Activated CD8-positive, alpha-beta memory T cell treated with anti-CD3 and anti-CD28 coated beads, Interleukin-2, amount 50 U/mL, for 24 hours (primary cell): ENCODE results near the gene RBP4.

Experiments used
- DNase-seq: peaks from one replicate; pipeline ENCODE4 v3.0.0-alpha.2; 2020; ENCODE audit errors: extremely low read depth

The RBP4 gene

DNA sequence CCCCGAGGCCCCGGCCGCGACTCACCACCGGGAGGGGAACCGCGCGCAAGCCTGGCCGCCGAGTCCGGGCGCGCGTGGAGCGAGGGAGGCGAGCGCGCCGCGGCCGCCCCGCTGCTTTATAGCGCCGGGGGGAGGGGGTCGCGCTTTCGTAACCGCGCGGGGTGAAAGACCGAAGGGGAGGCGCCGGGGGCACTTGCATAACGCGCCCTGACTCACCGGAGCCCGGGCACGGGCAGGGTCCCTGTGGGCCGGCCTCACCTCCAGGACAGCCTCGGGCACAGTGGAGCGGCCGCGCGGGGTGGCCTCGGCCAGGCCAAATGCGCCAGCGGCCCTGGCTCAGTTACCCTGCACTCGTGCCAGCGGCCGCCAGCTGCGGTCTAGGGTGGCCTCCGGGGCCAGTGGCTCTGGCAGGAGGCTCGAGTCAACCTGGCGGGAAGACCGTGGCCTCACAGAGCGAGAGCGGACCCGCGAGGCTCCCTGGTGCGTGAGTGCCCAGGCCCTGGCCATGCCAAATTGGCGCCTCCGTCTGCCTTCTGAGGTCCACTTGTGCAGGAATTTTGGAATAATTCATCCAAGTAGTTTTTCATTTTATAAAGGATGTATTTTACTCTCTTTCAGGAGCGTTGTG is at the start of gene RBP4:
Gene RBP4, minus strand, starts transcription at position 90 of the 628 bp plus-strand sequence. CDS start 207 bp downstream, outside the sequence.
- no peak for DNase-seq

DNA sequence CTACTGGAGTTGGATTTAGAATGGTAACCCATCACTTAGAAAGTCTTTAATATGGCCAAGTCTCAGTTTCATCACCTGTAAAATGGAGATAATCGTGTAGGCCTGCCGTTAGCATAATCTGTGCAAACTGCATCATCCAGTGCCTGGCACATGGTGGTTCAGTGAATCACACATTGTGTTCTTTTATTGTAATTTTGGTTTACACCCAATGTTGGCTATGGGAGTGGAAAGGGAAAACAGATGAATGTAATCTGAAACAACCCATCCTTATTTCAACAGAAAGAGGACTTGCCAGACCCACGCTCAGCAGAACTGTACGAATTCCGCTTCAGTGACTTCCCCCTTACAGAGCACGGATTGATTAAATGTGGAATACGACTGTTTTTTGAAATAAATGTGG is 38.8 kb upstream of the RBP4 start:
- no peak for DNase-seq

DNA sequence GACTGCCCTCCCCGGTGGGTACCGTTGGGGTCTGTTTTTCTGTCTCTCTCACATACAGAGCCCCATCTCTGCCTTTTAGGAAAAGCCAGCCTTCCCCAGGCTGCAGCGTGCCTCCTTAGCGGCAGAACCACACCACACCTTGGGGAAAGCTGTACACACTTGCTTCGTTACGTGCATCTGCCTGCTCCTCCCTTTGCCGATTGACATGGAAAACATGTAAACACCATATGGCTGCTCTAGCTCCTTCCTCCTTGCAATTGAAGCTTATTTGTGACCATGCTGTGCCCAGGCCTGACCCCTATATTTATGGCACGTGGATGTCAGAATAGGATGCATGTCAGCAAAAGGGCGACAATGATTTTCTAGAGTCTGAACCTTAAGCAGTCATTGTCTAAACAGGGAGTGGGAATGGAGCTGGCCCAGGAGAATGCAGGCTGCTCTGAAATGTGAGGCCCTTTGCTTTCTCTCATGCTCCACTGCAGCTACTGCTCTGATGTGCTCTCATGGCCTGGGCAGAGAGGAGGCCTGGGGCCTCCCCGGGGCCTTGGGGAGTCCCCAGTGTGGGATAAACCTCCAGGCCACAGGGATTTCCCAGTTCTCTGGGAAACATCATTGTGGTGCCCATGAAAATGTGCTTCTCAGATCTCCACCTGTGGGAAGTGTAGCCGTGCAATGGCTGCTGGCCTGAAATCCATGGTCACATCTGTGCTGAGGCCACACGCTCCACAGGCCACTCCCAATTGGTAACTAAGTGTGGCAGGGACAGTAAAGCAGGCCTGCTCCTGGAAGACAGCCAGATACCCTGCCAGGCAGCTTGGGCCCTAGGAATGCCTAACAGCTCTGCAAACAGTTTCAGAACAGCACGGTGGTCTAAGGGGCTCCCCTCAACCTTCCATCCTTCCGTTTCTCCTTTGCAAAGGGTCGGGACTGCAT is 29.9 kb upstream of the RBP4 start:
- DNase-seq, result no peak

DNA sequence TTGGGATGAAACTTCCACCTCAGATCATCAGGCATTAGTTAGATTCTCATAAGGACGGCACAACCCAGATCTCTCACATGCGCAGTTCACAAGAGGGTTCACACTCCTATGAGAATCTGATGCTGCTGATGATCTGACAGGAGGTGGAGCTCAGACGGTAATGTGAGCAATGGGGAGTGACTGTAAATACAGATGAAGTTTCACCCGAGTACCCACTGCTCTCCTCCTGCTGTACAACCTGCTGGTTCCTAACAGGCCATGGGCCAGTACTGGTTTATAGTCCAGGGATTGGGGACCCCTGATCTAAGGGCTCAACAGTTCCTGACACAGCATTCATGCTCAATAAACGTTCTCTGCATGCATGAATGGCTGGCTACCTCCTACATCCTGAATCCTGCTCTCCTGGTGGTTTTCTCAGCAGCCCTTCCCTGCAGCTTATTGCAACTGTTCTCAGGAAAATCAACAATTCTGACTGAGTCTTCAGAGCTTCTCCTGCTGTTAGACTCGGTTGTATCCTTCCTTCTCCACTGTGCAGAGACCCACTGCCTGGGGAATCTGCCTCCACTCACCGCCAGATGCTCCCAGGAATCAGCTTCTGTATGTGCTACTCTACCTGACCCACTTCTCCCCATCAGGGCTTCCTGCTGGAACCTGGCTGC is 28.7 kb upstream of the RBP4 start:
- no peak for DNase-seq

DNA sequence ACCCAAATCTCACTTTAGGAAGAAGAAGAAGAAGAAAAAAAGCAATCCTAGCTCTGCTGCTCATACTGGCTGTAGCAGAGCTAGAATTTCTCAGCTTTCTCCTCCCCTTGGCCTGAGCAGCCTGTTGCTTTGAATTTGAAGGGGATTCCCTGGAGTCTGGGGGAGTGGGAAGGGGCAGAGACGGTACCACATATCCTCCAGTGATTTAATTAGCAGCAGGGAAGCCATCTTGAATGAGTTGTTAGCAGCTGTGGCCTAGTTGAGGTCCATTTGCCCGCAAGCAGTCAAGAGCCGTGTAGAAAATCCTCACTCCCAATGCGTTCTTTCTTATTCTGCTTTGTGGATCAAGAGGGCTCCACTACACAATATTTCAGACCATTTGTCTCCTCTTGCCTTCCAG is 27.8 kb upstream of the RBP4 start:
- no peak for DNase-seq

DNA sequence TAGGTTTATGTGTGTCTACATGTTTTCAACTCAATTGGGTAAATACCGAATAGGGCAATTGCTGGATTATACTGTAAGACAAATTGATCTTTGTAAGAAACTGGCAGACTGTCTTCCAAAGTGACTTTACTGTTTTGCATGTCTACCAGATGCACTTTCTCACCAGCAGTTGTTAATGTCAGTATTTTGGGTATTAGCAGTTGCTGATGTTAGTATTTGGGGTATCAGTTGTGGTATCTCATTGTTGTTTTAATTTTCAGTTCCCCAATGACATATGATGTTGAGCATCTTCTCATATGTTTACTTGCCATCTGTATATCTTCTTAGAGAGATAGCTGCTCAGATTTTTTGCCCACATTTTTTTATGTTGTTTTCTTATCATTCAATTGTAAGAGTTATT is 21.9 kb upstream of the RBP4 start:
- no peak for DNase-seq

DNA sequence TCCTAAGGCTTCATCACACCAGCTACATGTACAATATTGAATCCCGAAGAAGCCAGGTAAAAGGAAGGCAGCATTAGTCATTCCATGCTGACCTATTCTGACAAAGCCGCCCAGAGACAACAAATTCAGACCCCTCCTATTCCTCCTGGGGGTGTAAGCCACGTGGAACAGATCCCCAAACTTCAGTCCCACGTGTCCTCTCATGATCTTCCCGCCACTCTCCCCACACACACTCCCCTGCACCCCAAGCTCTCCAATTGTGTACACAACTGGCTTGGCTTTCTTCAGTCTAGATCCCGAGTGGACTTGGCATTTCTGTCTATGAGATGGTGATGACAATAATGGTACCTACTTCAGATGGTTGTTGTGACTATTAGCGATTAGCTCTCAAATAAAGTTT is 19.9 kb upstream of the RBP4 start:
- DNase-seq, result no peak

DNA sequence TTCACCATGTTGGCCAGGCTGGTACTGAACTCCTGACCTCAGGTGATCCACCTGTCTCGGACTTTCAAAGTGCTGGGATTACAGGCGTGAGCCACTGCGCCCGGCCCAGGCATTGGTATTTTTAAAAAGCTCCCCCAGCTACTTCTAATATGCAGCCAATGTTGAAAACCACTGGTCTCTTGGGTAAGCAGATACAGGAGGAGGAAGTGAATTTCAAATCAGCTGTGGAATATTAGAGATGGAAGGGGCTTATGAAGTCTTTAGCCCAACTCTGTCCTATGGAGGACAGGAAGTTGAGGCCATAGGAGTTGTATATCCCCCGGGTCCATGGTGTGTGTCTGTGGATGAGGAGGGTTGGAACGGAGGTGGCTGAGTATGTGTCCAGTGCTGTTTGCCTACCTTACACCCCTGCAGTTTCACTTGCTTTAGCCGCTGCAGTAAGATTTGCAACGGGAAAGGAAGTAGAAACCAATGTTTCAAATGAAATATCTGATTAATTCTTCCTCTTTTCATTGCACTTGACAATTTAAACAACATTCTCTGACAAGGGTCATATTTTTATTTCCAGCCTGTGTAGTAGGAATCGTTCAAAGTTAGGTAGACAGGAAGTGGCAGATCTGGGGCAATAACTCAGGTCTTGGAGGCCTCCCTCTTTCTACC is 14.7 kb upstream of the RBP4 start:
- DNase-seq, result no peak

DNA sequence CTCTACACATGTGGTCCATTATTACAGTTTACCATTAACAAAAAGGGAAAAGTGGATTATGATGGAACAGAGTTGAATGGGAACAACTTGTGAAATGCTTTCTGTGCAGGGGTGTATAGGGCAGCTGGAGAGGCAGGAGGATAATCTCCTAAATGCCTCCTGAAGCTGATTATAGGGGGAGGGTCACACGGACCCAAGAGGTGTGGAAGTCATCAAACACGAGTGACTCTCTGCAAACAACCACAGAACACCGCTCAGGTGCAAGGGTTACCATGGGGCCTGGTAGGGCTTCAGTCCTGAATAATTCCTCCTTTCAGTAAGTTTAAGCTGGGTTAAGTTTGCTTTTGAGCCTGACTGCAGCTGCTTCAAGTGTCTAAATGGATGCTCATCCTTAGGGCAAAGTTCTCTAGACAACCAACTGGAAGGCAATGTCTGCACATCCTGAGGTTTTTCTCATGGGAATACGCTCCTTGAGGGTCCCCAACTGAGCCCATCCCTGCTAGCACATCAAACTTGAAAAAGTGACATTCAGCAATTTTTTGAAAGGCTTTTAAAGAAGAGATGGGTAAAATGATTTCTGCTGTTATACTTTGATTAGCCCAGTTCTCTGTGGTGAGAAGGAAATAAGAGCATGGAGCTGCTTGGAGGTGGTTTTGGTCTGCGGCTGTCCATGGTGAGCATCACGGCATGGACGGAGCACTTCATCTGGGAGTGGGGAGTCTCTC is 13.2 kb upstream of the RBP4 start:
- no peak for DNase-seq

DNA sequence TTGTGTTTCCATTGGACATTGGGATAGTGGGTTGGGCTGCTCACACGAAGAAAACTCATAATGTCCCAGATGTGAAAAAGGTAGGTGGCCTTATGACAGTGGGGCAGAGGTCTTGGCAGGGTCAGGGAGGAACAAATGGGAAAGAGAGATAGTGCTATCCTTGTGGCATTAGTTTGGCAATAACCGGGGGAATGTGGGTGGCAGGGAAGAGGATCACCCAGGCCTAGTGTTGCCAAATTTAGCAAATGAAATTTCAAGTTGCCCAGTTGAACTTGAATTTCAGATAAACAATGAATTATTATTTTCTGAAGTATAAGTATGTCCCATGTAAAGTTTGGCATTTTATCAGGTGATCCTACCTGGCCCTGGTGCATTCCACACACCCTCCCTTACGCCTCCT is 12.1 kb upstream of the RBP4 start:
- DNase-seq, result no peak

DNA sequence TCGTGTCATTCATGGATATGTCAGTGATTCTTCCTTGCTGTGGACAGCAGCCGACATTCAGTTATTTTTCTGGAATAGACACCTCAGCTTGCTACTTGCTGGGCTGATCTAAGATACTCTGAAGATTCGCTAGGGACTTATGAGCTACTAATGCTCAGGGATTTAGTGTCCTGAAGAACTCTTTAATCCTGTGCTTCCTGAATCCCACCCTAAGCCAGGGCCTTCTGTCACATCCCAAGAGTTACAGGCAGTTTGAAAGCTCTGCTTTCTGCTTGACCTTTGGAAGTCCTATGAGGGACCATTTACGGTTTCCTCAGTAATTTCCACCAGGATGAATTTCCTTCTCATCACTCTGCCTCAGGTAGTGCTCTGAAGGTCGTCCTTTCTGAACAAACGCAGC is 11.3 kb upstream of the RBP4 start, which contains the start of gene PDE6C:
Gene PDE6C, plus strand, starts transcription at position 227 of the 400 bp plus-strand sequence. CDS start 189 bp downstream, outside the sequence.
- DNase-seq, result no peak

DNA sequence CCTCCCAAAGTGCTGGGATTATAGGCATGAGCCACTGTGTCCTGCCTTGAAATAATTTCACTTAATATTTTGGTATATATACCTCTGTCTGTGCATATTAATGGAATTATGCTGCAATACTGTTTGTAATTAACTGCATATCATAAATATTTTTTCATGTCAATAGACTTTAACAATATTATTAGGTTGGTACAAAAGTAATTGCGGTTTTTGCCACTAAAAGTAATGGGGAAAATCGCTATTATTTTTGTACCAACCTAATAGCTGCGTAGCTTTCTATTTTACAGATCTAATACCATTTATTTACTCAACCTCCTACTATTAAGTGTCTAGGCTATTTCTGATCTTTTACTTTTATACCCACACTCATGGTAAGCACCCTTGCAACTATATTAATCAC is 7.4 kb upstream of the RBP4 start:
- no peak for DNase-seq

DNA sequence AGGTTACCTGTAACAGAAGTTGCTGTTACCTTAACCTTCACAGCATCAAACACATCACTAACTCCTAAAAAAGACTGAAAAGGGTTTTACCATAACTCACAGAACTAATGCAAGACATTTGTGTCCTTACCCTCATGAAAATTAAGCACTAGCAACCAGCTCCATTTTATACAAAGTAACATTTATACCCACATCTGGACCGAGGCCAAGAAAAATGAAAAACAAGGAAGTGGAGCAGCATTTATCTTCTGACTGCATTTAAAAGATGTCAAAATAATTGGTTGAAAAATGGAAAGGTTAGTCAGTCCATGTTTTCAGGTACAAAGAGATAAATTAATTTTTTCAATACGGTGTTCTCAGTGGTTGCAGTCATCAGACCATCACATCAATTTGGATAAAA is 3.1 kb upstream of the RBP4 start:
- DNase-seq, result no peak

DNA sequence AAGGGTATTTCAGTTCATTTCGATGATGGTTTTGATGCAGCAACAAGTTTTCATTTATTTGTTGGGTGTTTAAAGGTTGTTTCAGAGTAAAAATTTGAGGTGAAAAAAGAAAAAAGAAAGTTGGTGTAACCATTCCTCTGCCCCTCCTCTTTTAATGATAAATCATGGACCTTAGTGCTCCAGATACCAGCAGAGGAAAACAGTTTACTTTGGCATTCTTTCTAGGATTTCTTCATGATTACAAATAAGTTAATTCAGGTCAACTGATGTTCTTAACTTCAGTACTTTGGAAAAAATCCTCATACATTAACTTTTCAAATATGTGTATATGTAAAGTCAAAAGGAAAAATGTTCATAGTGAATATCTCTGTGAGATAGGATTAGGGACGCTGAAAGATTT is 2.0 kb upstream of the RBP4 start:
- no peak for DNase-seq

DNA sequence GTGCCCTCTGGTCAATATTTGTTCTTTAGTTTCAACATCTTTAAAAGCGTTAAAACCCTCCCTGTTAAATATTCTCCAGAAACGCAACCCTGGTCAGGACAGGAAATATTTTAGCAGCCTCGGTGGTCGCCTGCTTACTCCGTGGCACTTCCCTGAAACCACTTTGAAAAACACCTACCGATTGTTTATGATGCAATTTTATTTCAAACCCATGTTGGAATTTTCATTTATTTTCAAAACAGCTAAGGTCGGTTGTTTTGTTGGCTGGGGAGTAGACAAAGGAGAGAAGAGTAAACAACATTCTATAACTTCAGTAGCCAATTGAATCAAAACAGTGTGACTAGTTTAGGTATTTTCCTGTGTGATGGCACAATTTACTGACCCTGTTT is 733 bp upstream of the RBP4 start:
- DNase-seq, result no peak

DNA sequence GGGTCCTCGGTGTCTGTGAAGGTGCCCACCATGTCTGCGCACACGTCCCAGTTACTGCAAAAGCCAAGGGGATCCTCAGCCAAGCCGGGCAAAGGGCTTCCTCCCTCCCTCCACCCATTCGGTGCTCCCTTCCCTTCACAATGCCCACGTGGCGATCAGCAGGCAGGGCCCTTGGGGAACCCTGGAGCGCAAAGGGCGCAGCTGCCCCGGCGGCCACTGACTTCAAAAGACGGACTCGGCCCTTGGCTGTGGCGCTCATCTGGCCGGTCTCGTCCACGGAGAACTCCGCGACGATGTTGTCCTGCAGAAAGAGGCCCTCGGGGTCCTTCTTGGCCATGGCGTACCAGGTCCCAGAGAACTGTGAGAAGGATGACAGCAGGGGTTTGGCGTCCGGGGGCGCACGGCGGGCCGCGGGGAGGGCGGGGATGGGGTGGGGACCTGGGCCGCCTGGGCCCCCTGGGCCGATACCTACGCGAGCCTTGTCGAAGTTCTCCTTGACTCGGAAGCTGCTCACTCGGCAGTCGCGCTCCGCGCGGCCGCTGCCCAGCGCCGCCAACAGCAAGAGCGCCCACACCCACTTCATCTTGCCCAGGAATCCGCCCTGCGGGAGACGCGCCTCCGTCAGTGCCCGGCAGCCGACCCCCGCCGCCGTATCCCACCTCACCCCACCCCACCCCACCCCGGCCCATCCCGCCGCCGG is 439 bp downstream of the RBP4 start:
- DNase-seq, result no peak

DNA sequence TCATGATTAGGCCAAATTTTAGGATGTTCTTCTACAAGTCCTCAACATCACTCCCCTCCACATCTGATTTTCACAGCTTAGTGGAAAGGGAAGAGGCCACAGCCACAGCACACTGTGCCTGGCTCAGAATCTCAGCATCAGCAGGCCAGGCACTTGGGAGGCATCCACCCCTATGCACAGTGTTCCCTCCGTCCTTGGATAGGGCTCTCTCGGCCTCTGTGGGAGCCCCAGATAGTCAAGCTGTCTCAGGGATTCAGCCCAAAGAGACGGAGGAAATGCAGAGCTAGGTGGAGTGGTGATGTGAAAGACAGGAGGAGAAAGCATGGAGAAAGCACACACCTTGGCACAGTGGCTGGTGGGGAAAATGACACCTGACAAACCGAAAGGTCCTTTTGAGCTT is 1.3 kb downstream of the RBP4 start:
- DNase-seq, result no peak

DNA sequence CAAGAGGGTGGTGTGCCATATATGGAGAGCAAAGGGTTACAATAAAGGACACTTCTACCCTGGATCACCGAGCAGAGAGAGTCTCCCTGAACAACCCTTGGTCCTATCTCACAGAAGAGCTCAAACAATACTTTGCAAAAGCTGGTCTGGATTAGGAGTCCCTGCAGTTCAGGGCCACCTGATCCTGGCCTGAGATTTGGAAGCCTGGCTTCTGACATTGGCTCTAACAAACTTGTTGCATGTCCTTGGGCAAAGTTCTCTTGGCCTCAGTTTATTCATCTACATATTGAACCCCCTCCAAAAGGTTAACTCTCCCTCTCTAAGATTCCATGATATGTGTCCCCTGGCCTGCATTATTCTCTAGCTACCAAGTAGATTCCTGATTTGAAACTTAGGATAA is 1.7 kb downstream of the RBP4 start:
- no peak for DNase-seq

DNA sequence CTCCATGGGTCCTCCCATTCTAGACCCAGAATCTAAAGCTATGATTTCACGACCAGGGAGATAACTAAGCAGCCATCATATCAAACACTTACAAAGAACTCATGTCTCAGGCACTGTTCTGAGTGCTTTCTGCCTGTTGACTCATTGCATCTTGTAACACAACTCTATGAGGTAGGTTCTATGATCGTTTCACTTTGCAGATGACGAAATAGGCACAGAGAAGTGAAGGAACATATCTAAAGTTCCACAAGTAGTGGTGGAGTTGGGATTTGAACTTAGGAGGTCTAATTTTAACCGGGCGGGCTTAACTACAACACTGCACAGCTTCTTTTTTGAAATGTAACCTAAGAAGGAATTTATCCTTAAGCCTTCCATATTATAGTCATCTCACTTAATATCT is 2.9 kb downstream of the RBP4 start:
- DNase-seq, result no peak

DNA sequence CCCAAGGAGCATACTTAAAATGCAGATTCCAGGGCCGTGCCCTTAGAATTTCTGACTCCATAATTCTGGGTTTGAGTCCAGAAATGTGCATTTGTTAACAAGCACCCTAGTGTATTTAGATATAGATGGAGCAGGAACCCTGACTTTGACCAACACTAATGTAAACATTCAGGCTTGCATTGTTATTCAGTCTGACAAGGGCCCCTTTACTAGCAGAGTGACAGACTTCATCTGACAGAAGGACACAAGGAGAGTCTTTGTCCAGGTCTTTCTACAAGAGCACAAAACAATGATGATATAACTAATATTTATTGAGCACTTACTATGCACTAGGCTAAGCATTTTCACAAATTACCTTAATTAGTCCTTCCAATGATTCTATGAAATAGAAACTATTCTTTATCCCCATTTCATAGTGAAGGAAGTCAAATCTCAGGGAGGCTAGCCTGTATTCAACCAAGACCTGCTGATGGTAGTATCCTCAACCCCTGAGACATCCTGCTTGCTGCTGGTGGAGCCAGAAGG is 3.9 kb downstream of the RBP4 start:
- DNase-seq, result no peak

DNA sequence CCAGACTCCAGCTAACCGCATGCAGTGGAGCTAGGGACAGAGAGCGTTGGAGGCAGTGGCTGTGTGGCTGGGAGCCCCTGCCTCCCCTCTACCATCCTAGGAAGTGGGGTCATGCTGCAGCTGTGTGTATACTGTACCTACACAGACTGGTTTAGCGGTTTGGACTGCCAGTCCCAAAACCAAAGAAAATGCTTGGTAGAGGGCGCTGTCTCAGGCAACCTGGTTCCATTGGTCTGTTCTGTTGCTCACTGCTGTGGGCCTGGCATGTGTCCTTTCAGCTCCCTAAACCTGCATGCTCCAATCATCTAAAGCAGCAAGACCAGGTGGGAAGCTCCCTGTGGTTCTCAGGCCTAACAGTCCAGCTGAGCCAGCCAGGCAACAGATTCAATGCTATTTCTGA is 4.5 kb downstream of the RBP4 start:
- no peak for DNase-seq
